GM08714 (cell line): Measurements from ENCODE around the gene ANKRD44.

Experiments
- H3K4me3 ChIP-seq: fragments of 200-500 bp; sonication (Bioruptor generic); 2 replicates; pipeline ENCODE4 v1.5.1; 2014; ENCODE audit warnings: mild to moderate bottlenecking, low read length, inconsistent platforms
- ZNF274 ChIP-seq: IDR thresholded peaks from 2 replicates; pipeline ENCODE4 v1.6.1; 2012; ENCODE audit warnings: mild to moderate bottlenecking, low read depth, low read length

Gene ANKRD44

DNA sequence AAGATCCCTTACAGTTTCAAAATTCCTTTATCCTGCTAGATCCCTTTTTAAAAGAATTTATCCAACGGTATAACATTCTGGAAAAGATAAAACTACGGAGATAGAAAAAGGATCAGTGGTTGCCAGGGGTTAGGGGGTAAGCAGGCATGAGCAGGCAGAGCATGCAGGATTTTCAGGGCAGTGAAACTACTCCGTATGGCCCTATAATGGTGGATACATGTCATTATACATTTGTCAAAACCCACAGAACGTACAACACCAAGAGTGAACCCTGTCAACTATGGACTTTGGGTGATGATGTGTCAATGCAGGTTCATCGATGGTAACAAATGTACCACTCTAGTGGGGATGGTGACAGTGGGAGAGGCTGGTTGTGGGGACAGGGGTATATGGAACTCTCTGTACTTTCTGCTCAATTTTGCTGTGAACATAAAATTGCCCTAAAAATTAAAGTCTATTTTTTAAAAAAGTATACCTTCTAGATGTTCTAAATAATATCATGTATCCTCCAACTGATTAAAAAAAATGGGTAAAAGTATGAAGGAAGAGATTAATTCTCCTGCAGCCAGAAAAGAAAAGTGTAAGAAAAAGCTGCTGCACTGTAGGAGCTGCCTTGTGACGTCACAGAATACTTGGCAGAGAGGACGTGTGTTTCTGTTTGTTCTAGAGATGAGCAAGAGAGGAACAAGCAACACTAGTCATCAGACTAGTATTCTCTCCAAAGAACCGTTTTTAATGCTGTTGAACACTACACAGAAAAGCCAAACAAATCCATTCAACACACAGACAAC is 23.6 kb downstream of the ANKRD44 start:
- no peak overlapping the region for H3K4me3 ChIP-seq
- no peak for TF ChIP-seq ZNF274

DNA sequence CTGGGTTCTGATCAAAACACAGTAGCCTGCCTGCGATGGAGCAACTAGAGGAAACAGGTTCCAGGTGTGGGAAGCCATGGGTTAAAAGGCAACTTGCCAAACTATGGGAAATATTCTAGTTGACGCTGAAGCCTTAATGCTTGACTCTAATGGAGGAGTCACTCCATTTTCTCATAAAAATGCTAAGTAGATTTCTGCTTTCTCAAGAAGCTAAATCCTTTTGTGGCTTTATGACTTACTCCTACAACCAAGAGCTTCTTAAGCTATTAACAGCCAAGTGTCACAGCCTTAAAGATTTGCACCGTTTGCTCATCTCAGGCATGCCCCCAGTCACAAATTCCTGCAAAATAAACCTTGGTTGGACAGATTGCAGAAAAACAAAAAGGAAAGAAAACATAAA is 25.2 kb downstream of the ANKRD44 start:
- no peak overlapping the region for H3K4me3 ChIP-seq
- TF ChIP-seq ZNF274 = no peak

DNA sequence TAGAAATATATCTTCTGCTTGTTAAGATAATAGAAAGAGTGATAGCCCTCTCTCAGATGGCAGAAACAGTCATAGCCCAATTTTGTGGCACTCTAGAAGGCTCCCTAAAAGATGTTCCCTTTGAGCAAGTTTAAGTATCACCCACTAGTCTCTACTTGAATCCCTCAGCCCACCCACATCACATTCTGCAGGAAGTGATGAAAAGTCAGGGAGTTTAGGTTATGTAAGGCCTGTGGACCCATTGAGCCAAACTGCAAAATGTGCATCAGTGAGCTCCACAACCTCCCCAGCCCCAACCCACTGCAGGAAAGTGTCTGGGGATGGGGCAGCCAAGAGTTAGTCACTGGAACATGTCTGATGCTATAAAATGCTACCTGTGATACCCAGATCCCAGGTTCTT is 25.6 kb downstream of the ANKRD44 start:
- TF ChIP-seq ZNF274 = no peak
- H3K4me3 ChIP-seq = no peak overlapping the region

DNA sequence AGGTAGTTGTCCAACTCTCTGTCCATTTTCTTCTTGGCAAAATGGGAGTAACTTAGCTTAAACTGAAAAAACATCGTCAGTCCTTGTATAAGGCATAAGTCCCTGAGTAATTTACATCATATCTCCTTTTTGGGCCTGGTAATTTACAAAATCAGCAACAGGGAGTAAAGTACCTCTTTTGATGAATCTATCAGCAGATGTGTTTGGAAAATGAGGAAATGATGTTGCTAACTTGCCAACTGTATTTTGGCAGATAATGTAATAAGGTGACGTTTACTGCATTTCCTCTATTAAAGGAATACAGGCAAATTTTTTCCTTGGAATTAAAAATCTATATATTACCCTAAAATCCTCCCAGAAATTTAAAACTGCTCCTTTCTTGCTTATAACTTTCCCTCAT is 29.2 kb downstream of the ANKRD44 start:
- no peak for TF ChIP-seq ZNF274
- H3K4me3 ChIP-seq = no peak overlapping the region

DNA sequence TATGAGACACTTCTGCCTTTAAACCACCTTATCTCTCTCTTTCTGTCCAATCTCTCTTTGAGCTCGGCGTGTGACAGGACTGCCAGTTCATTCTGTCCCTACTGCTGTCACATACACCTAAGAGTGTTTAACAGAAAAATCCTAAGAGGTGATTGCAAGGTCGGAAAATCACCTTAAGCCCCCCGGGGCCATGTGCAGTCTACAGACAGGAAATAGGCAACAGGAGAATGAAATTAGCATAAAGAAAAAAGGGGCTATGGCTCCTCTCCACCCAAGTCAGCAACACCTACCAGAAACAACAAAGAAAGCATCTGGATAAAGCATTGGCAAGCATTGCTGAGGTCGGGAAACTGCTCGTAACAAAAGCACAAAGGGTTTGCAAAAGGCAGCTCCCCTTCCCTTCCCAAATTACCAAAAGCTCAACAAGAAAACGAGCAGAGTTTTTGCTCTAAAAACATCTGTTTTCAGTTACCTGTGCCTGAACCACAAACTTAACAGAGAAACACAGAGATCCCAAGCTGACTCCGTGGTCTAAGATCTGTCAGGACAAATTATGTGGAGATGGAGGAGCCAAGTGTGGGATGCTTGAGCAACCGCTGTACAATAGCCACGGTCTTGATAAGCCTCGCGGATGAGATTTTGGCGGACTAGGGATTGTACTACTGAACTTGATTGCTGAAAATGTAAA is 30.4 kb downstream of the ANKRD44 start:
- no peak for TF ChIP-seq ZNF274
- no peak overlapping the region for H3K4me3 ChIP-seq

DNA sequence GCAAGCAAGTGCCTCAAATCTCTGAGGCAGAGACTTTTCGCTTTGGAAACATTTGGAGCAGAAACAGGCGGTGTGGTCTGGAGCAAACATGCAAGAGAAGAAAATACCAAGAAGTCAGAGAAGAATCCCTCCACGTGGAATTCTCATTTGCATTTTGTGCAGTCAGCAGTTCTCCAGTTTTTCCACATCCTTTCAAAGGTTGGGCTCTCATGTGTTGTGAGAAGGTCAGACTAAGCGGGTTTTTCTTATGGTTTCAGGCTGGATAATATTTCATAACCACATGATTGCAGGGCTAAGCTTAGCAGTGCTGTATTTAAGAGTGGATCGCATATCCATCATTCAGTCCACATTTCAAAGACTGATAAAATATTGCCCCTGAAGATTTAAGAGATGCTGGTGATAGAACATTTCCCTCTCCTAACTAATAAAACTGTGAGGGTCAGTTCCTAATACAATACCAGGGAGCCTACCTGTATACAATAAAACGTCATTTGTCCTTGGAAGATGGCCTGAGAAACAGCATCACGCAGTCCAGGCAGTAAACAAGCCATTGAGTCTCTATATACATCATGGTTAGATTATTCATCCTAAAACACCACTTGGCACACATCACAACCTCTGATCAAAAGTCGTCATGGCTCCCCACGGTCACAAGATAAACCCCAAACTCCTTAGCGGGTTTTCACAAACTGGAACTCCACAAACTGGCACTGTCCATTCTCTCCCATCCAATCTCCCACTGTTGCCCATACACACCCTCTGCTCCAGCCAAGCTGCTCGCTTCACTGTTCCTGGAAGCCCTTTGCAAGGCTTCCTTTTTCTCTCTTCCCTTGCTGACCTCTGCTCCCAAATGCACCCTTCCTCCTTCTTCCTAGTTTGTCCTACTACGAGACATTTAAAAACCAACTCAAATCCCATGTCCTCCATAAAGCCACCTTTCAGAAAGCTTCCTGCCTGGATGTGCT is 31.5 kb downstream of the ANKRD44 start:
- no peak for TF ChIP-seq ZNF274
- H3K4me3 ChIP-seq = no peak overlapping the region

DNA sequence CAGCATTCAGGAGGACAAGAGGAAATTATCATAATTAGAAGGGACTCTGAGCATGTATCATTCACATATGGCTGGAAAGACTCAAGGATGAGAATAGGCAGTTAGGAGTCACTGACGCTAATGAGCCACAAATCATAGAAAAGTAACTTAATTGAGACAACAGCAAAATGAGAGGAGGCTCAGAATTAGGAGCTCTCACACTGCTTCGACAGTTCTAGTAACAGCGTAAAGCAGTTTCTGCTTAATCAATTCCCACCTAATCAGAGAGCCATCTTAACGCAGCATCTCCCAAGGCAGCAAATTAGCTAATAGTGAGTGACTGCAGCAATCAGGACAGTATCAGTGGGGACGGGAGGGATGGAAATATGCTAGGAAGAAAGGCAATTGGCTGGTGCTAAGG is 32.8 kb downstream of the ANKRD44 start:
- H3K4me3 ChIP-seq = no peak overlapping the region
- TF ChIP-seq ZNF274 = no peak

DNA sequence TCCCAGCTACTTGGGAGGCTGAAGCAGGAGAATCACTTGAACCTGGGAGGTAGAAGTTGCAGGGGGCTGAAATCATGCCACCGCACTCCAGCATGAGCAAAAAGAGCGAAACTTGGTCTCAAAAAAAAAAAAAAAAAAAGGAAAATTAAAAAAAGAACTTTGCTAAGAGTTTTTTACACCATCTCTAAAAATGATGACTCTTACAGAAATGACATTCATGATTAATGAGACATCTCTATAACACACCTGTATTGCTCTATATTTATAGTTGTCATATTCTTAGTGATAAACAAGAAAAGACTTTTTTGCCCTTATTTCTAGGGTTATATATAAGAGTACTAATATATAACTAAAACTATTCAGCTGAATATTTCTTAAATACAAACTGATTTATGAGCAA is 34.4 kb downstream of the ANKRD44 start:
- TF ChIP-seq ZNF274 = no peak
- no peak overlapping the region for H3K4me3 ChIP-seq

DNA sequence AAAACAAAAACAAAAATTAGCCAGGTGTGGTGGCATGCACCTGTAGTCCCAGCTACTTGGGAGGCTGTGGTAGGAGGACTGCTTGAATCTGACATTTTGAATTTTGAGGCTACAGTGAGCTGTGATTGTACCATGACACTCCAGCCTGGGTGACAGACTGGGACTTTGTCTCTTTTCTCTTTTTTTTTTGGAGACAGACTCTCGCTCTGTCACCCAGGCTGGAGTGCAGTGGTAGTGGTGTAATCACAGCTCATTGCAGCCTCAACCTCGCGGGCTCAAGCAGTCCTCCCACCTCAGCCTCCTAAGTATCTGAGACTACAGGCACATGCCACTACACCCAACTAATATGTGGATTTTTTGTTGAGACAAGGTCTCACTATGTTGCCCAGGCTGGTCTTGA is 35.6 kb downstream of the ANKRD44 start:
- H3K4me3 ChIP-seq = no peak overlapping the region
- no peak for TF ChIP-seq ZNF274

DNA sequence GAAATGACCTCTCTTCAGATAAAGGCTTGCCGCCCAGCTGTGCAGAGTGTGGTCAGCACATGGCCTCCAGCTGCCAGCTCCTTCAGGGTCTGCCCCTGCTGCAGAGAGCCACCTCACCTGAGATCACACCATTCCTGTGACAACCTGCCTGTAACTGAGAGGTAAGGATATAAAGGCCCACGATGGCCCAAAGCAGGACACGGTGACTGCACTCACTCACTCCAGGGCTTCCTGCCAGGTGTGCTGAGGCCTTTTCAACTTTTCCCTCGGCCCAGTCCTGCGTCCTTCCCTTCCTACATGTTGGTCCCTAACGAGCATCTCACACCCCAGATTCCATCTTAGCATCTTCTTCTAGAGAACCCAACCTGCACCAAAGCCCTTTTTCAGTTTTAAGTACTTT is 36.2 kb downstream of the ANKRD44 start:
- no peak for TF ChIP-seq ZNF274
- H3K4me3 ChIP-seq = no peak overlapping the region

DNA sequence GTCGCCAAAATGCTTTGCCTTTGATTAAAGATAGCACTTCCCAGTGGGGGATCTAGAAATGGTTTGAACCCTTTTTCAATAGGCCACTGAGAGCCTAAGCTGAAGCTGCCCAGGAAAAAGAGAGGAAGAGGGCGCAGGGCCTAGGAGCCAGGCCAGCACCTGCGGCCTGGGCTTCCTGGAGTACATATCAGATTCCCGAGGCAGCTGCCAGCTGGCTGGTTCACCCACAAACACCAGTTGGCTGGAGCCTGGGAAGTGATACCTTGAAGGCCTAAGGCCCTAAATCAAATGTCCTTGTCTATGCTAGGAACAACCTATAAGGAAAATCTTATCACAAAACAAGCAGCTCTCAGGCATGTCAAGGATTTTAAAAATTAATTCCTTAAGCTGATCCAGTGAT is 37.1 kb downstream of the ANKRD44 start:
- no peak overlapping the region for H3K4me3 ChIP-seq

DNA sequence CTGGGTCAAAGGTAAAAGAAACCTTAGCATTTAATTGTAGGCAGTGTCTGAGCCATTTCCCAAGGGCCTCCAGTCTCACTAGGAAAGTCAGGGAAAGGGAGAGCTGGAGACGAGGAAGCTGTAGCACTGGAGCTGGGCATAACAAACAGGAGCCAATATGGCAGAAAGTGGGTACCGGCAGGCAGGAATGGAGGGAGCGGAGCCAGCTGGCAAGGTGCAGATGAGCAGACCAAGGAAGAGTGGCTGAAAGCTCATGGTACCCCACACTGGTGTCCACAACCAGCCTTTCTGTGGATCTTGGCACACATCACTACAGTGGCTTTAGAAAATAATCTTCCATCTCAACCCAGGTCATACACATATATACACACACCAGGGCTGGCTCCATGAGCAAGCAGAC is 40.0 kb downstream of the ANKRD44 start:
- H3K4me3 ChIP-seq = no peak overlapping the region
- no peak for TF ChIP-seq ZNF274

More for the DNA sequence above, 37.1 kb downstream of the ANKRD44 start:
- TF ChIP-seq ZNF274 = no peak

DNA sequence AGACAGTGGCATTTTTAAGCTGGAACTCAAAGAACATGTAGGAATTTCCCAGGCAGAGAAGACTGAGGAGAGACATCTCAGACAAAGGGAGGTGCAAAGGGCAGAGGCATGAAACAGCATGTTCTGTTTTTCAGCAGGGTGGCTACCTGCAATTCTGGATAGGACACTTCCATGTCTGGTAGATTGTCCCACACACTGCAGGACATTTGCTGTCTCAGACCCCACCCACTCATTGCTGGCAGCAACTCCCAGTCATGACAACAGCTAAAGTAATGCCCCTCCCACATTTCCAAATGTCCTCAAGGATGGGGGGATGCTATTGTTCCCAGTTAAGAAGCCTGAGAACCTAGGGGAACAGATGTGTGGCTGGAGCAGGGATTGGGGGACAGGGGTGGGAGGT is 40.8 kb downstream of the ANKRD44 start:
- no peak for TF ChIP-seq ZNF274
- no peak overlapping the region for H3K4me3 ChIP-seq
